Type B pancreatic cell (in vitro differentiated cells): ENCODE measurements around the gene SLC43A2. TPM values are rescaled to one million over a fixed set of nuclear protein-coding genes. Genes with fewer than 3 reads are reported as not detected.

ENCODE experiments used
- DNase-seq: peaks from one replicate; pipeline ENCODE4 v3.0.0; 2021; ENCODE audit warnings: mixed read lengths; ENCODE audit not compliant: unreplicated experiment; ENCODE audit errors: extremely low spot score
- H3K27ac Mint-ChIP-seq: 2 replicates; pipeline ENCODE4 v1.8.0; 2021; ENCODE audit warnings: mild to moderate bottlenecking, mixed read lengths
- H3K27me3 Mint-ChIP-seq: 2 replicates; pipeline ENCODE4 v1.8.0; 2021; ENCODE audit warnings: mixed read lengths
- H3K36me3 Mint-ChIP-seq: 2 replicates; pipeline ENCODE4 v1.8.0; 2021; ENCODE audit warnings: mixed read lengths
- H3K4me1 Mint-ChIP-seq: one replicate; pipeline ENCODE4 v1.8.0; 2021; ENCODE audit warnings: mixed read lengths; ENCODE audit not compliant: unreplicated experiment
- H3K4me3 Mint-ChIP-seq: 2 replicates; pipeline ENCODE4 v1.8.0; 2021; ENCODE audit warnings: mild to moderate bottlenecking, mixed read lengths
- H3K9me3 Mint-ChIP-seq: 2 replicates; pipeline ENCODE4 v1.8.0; 2021; ENCODE audit warnings: mixed read lengths
- CTCF ChIP-seq: fragments of 200-600 bp; sonication (generic); conservative IDR thresholded peaks from 2 replicates; pipeline ENCODE4 v1.5.0; 2021; ENCODE audit warnings: antibody characterized with exemption, mild to moderate bottlenecking
- total RNA-seq: library from RNA; stranded (reverse); gene quantifications from 2 replicates; pipeline ENCODE4 v1.2.1, GENCODE V29; 2021; ENCODE audit warnings: low replicate concordance

SLC43A2 gene
- total RNA-seq, 1 donor from 2014 or later: 23.5 TPM

- Mint-ChIP-seq H3K4me3 (peak overlapping the region; percentile 75), H3K9me3 (no peaks in the 10 kb centered on the region), H3K4me1 (peaks cover 18% of the 10 kb centered on the region), H3K27me3 (peaks cover 45% of the 10 kb centered on the region), H3K36me3 (no peaks in the 10 kb centered on the region), H3K27ac (peak overlapping the region; percentile 71)
- DNase-seq: no peak
- no peak for TF ChIP-seq CTCF
Measured at GRCh38 chr17:1627182-1627981, 1.3 kb downstream of the SLC43A2 start.

GRCh38 chr17:1626333-1626732, 2.3 kb downstream of the SLC43A2 start:
- H3K36me3 Mint-ChIP-seq: no peaks in the 10 kb centered on the region
- peaks cover 38% of the 10 kb centered on the region for H3K27me3 Mint-ChIP-seq
- H3K27ac Mint-ChIP-seq: peak overlapping the region; percentile 43
- TF ChIP-seq CTCF: no peak
- H3K9me3 Mint-ChIP-seq: no peaks in the 10 kb centered on the region
- H3K4me1 Mint-ChIP-seq: peaks cover 18% of the 10 kb centered on the region
- no peak for DNase-seq
- H3K4me3 Mint-ChIP-seq: peak overlapping the region; percentile 75

- no peaks in the 10 kb centered on the region for H3K9me3 Mint-ChIP-seq
- TF ChIP-seq CTCF: no peak
- H3K36me3 Mint-ChIP-seq: no peaks in the 10 kb centered on the region
- peaks cover 18% of the 10 kb centered on the region for H3K4me1 Mint-ChIP-seq
- peak overlapping the region; percentile 31 for H3K4me3 Mint-ChIP-seq
- peak overlapping the region; percentile 43 for H3K27ac Mint-ChIP-seq
- DNase-seq: no peak
- peaks cover 31% of the 10 kb centered on the region for H3K27me3 Mint-ChIP-seq
Measured at GRCh38 chr17:1625581-1625980, 3.1 kb downstream of the SLC43A2 start.

GRCh38 chr17:1625053-1625452, 3.6 kb downstream of the SLC43A2 start:
- H3K36me3 Mint-ChIP-seq: no peaks in the 10 kb centered on the region
- H3K27me3 Mint-ChIP-seq: peaks cover 26% of the 10 kb centered on the region
- H3K9me3 Mint-ChIP-seq: no peaks in the 10 kb centered on the region
- no peak overlapping the region for H3K4me3 Mint-ChIP-seq
- no peak for DNase-seq
- no peak overlapping the region for H3K27ac Mint-ChIP-seq
- H3K4me1 Mint-ChIP-seq: peaks cover 14% of the 10 kb centered on the region
- no peak for TF ChIP-seq CTCF

- no peak overlapping the region for H3K27ac Mint-ChIP-seq
- no peak overlapping the region for H3K4me3 Mint-ChIP-seq
- DNase-seq: no peak
- H3K27me3 Mint-ChIP-seq: peaks cover 24% of the 10 kb centered on the region
- H3K36me3 Mint-ChIP-seq: no peaks in the 10 kb centered on the region
- TF ChIP-seq CTCF: no peak
- no peaks in the 10 kb centered on the region for H3K9me3 Mint-ChIP-seq
- peaks cover 13% of the 10 kb centered on the region for H3K4me1 Mint-ChIP-seq
Measured at GRCh38 chr17:1624650-1625049, 4.0 kb downstream of the SLC43A2 start.
